HEK293 (cell line): ENCODE results near the gene CEP112.

Experiments used
- ATF2 ChIP-seq: fragments of 450-650 bp; formaldehyde crosslinking; IDR thresholded peaks from 2 replicates; pipeline ENCODE4 v1.5.1; 2016; ENCODE audit warnings: missing biosample characterization, missing genetic modification characterization, low read depth
- CTCF ChIP-seq: fragments of 450-650 bp; formaldehyde crosslinking; IDR thresholded peaks from 2 replicates; pipeline ENCODE4 v1.5.1; 2016; ENCODE audit warnings: missing biosample characterization, missing genetic modification characterization
- HOXA7 ChIP-seq: sonication (generic); formaldehyde crosslinking; IDR thresholded peaks from 2 replicates; pipeline ENCODE4 v1.8.1; 2022; ENCODE audit warnings: missing genetic modification reagents, borderline replicate concordance
- KLF17 ChIP-seq: fragments of 450-650 bp; formaldehyde crosslinking; IDR thresholded peaks from 2 replicates; pipeline ENCODE4 v1.5.1; 2016; ENCODE audit warnings: missing biosample characterization, missing genetic modification characterization
- PBX3 ChIP-seq: sonication (generic); formaldehyde crosslinking; IDR thresholded peaks from 2 replicates; pipeline ENCODE4 v1.8.1; 2022; ENCODE audit warnings: mild to moderate bottlenecking, moderate library complexity, missing genetic modification reagents
- REST ChIP-seq: fragments of 450-650 bp; formaldehyde crosslinking; IDR thresholded peaks from 2 replicates; pipeline ENCODE4 v1.5.1; 2016; ENCODE audit warnings: missing biosample characterization, missing genetic modification characterization
- SP7 ChIP-seq: fragments of 450-650 bp; formaldehyde crosslinking; IDR thresholded peaks from 2 replicates; pipeline ENCODE4 v1.5.1; 2016; ENCODE audit warnings: missing biosample characterization, missing genetic modification characterization
- ZNF335 ChIP-seq: fragments of 450-650 bp; formaldehyde crosslinking; conservative IDR thresholded peaks from 2 replicates; pipeline ENCODE4 v1.5.1; 2016; ENCODE audit warnings: missing biosample characterization, missing genetic modification characterization
- ZNF416 ChIP-seq: fragments of 450-650 bp; formaldehyde crosslinking; IDR thresholded peaks from 2 replicates; pipeline ENCODE4 v1.5.1; 2016; ENCODE audit warnings: missing biosample characterization, missing genetic modification characterization
- ZNF558 ChIP-seq: fragments of 450-650 bp; formaldehyde crosslinking; IDR thresholded peaks from 2 replicates; pipeline ENCODE4 v1.5.1; 2016; ENCODE audit warnings: missing biosample characterization, missing genetic modification characterization
- ZNF629 ChIP-seq: fragments of 450-650 bp; formaldehyde crosslinking; IDR thresholded peaks from 2 replicates; pipeline ENCODE4 v1.5.1; 2017; ENCODE audit warnings: missing biosample characterization, missing genetic modification characterization
- ZNF670 ChIP-seq: fragments of 450-650 bp; formaldehyde crosslinking; IDR thresholded peaks from 2 replicates; pipeline ENCODE4 v1.5.1; 2016; ENCODE audit warnings: missing biosample characterization, missing genetic modification characterization, low read depth
- ZNF747 ChIP-seq: fragments of 450-650 bp; formaldehyde crosslinking; IDR thresholded peaks from 2 replicates; pipeline ENCODE4 v1.5.1; 2016; ENCODE audit warnings: missing biosample characterization, missing genetic modification characterization
- ZNF777 ChIP-seq: fragments of 450-650 bp; formaldehyde crosslinking; IDR thresholded peaks from 2 replicates; pipeline ENCODE4 v1.5.1; 2017; ENCODE audit warnings: missing biosample characterization, missing genetic modification characterization, borderline replicate concordance

- no peak for TF ChIP-seq ZNF629 (tag by site-specific recombination)
- TF ChIP-seq ZNF777, result no peak
- no peak for TF ChIP-seq ZNF335 (tag by site-specific recombination)
- TF ChIP-seq KLF17 (tag by site-specific recombination), result no peak
- no peak for TF ChIP-seq SP7
- no peak for TF ChIP-seq ZNF558 (tag by site-specific recombination)
- no peak for TF ChIP-seq REST
- TF ChIP-seq ZNF747 (tag by site-specific recombination), result no peak
- TF ChIP-seq CTCF (tag by site-specific recombination), result no peak
- TF ChIP-seq PBX3, result no peak
- TF ChIP-seq ATF2, result no peak
- TF ChIP-seq ZNF670 (tag by site-specific recombination), result no peak
- no peak for TF ChIP-seq ZNF416 (tag by site-specific recombination)
- no peak for TF ChIP-seq HOXA7 (CRISPR knock-in tag)
Observed at GRCh38 chr17:65885541-65886312, 306.2 kb downstream of the CEP112 start.
